ENCODE measurements around the gene TPO. TPM values are rescaled to one million over a fixed set of nuclear protein-coding genes. Genes with fewer than 3 reads are reported as not detected.
"Not testable (repeated sequence)": the region's sequence is repeated elsewhere in the genome, so short reads cannot be mapped to it uniquely, and the experiment has no call there.

The TPO gene
- total RNA-seq, 1 experiment from 2014 or later, result not detected

GRCh38 chr2:1390118-1390517 lies 23.1 kb upstream of the TPO start:
- H3K4me1 Mint-ChIP-seq, result peaks cover 19% of the 10 kb centered on the region in 2 experiments
- not testable (repeated sequence) for H2AK5ac ChIP-seq (ENCODE audit: insufficient read length, low read length); H3T11ph ChIP-seq (ENCODE audit: low read length); H2BK12ac ChIP-seq (ENCODE audit: insufficient read length, low read depth, low read length); H4K20me1 ChIP-seq (ENCODE audit: control insufficient read depth, insufficient read depth, insufficient read length); H4K5ac ChIP-seq (ENCODE audit: insufficient read length, low read depth, low read length); H3K36me3 Mint-ChIP-seq (ENCODE audit: insufficient read depth in 1 of 3, low read depth in 3 of 3); H3K18ac ChIP-seq (ENCODE audit: insufficient read length, low read depth, low read length); H3K14ac ChIP-seq (ENCODE audit: insufficient read depth, low read length); H3K27ac ChIP-seq (ENCODE audit: insufficient read length, low read depth, low read length); H3K9me3 ChIP-seq (ENCODE audit: control insufficient read depth, low read depth, low read length); H4K91ac ChIP-seq (ENCODE audit: insufficient read length, low read depth, low read length); H2BK5ac ChIP-seq (ENCODE audit: insufficient read length, low read length); H3K4me3 Mint-ChIP-seq; H3K4me2 ChIP-seq (ENCODE audit: insufficient read depth, insufficient read length, low read length); H3K4ac ChIP-seq (ENCODE audit: low read depth, low read length); H3K4me1 ChIP-seq (ENCODE audit: insufficient read depth, low read length); H3K9ac ChIP-seq (ENCODE audit: extremely low read depth, insufficient read length, low read length); H3K23me2 ChIP-seq (ENCODE audit: insufficient read length, low read depth, low read length, poor library complexity, severe bottlenecking); H3K27ac Mint-ChIP-seq; H3K79me1 ChIP-seq (ENCODE audit: insufficient read depth, low read depth, low read length, poor library complexity, severe bottlenecking); H3K79me2 ChIP-seq (ENCODE audit: insufficient read depth, low read length); H2BK120ac ChIP-seq (ENCODE audit: low read depth, low read length, poor library complexity, severe bottlenecking); H3K23ac ChIP-seq (ENCODE audit: insufficient read length, low read depth, low read length); DNase-seq; H3K27me3 ChIP-seq (ENCODE audit: insufficient read depth, low read length); H2BK15ac ChIP-seq (ENCODE audit: low read depth, low read length); H2AFZ ChIP-seq (ENCODE audit: low read length); H4K8ac ChIP-seq (replicated peaks; ENCODE audit: insufficient read length, low read depth, low read length); H3K56ac ChIP-seq (ENCODE audit: insufficient read length, low read depth, low read length); H3K9me3 Mint-ChIP-seq; H2BK20ac ChIP-seq (ENCODE audit: low read depth, low read length, poor library complexity, severe bottlenecking)
- peaks cover 73% of the 10 kb centered on the region for H3K27me3 Mint-ChIP-seq (ENCODE audit: low read depth)
- no CpG with 5 or more reads among the region's 6 CpGs for WGBS (ENCODE audit: extremely low coverage, insufficient read length, low lambda C conversion rate)

Data from H9 (cell line).